Measurements from ENCODE around the gene TYK2.

- TF ChIP-seq, protein P1, sequence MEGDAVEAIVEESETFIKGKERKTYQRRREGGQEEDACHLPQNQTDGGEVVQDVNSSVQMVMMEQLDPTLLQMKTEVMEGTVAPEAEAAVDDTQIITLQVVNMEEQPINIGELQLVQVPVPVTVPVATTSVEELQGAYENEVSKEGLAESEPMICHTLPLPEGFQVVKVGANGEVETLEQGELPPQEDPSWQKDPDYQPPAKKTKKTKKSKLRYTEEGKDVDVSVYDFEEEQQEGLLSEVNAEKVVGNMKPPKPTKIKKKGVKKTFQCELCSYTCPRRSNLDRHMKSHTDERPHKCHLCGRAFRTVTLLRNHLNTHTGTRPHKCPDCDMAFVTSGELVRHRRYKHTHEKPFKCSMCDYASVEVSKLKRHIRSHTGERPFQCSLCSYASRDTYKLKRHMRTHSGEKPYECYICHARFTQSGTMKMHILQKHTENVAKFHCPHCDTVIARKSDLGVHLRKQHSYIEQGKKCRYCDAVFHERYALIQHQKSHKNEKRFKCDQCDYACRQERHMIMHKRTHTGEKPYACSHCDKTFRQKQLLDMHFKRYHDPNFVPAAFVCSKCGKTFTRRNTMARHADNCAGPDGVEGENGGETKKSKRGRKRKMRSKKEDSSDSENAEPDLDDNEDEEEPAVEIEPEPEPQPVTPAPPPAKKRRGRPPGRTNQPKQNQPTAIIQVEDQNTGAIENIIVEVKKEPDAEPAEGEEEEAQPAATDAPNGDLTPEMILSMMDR (conservative IDR thresholded peaks at IDR 0.05 in 1 of 2, IDR thresholded peaks at IDR 0.05 in 1 of 2; ENCODE audit: extremely low read depth in 1 of 2, insufficient read depth in 1 of 2, low read depth in 1 of 2, low read length in 2 of 2) = no peak
- peak; percentile 99 for TF ChIP-seq EZH2 (IDR thresholded peaks at IDR 0.05; ENCODE audit: borderline replicate concordance, low read length)
These were observed 39.5 kb upstream of the TYK2 start for GRCh38 chr19:10419646-10420443.
